HT1080 (cell line): ENCODE results near the gene MYO16. TPM values are rescaled to one million over a fixed set of nuclear protein-coding genes. Genes with fewer than 3 reads are reported as not detected.

Source experiments
- DNase-seq: peaks from one replicate; pipeline ENCODE4 v3.0.0-alpha.2; 2015; ENCODE audit warnings: low read depth
- total RNA-seq: library from RNA; depleted of rRNA; stranded (reverse); fragments of >200 nt; shearing (Covaris generic); gene quantifications from 2 replicates; pipeline ENCODE4 v1.2.3, GENCODE V29; 2014

The MYO16 gene
- total RNA-seq, 1 experiment from 2014 or later = not detected

DNA sequence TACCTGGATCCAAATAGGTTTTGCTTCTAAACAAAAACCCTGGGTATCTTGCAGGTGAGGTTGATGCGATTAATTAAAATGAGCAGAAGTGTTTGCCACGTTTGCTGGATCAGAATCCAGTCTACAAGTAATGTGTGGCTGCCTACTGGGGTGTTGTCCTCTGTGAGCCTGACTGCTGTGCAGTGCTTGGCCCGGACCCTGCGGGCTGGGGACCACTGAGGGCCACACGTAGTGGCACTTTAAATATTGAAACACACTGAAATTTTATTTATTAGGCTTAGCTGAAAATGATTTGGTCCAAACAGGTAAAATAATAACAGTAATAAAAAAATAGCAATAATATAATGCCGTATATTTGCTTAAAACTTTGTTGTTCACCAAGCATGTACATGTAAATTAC lies 338.0 kb downstream of the MYO16 start:
- no peak for DNase-seq

- peak; percentile 52 for DNase-seq
Observed at GRCh38 chr13:108968566-108968965, 339.2 kb downstream of the MYO16 start.

DNA sequence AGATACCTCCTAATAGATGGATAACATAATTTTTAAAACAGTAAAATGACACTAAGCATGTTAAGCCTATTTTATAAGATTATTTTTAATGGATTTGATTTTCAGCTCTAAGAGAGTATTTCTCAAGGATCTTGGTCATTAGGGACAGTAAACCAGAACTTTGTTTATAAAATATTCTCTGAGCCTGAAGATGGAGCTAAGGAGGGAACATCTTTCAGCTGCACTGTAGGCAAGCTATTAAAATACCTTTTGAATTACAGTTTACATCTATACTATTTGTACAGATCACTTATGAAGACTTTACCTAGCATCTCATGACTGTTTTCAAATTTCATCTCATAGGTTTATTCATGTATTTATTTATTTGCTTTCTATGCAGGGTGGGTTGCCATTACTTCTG lies 345.3 kb downstream of the MYO16 start:
- DNase-seq = no peak

DNA sequence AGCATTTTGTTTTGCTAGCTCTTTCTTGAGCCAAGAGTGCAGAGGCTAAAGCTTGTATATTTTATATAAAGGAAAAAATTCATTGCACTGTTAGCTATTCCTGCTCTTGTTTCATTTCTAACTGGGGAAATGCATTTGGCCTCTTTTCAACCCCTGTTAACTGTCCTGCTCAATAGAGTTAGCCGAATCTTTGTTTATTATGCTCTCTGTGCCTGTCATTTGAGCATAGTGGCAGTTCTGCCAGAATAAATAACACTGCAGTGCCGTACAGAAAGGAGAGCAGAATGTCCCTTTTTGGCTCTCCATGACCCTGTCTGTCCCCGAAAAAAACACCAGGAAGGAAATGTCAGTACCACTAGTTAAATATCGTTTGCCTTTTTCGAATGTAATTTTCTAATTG lies 350.8 kb downstream of the MYO16 start:
- no peak for DNase-seq

- DNase-seq = no peak
Observed at GRCh38 chr13:108981407-108981806, 352.0 kb downstream of the MYO16 start.

DNA sequence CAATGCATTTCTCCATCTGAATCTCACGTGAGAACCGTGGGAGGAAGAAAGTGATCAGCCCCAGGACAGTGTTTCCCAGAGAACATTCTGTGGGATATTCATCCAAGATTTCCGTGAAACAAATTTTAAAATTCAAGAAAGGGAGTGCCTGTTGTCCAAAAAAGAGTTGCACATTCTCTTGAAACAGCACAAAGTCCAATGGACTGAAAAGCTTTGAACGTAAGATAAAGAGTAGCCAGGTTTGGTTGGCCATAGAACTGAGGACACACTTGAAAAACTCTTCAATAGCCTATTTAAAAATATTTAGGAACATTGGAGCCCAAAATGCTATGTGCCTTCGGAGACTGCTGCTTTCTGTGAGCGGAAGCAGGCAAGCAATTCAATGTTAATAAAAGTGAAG lies 353.9 kb downstream of the MYO16 start:
- no peak for DNase-seq

DNA sequence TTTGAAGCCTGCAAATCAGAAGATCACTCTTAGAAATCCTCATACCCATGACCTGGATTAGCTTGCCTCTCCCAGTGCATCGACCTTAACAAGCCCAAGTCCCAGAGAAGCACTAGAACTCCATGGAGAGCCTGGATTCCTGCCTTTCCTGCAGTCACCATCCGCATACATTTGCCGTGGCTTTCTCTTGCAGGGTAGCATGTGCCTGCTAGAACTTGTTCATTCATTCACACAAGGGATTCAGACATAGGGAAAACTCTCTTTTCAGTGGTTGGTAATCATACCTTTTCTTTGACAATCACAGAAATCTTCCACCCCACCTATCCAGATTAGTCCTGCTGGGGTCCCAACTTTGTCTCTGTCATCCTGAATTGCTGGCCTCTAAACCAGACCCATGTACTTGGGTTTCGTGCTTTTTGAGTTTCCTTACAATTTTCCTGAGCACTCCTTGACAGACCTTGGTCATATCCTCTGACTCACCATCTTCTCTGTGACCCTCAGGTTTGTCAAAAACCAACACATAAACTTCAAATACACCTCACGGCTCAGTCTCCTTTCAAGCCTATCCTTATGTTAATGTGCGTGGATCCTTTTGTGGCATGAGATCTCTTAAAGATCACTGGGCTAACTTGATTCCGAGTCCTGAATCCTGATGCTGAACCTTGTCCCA lies 355.0 kb downstream of the MYO16 start:
- DNase-seq = peak; percentile 66

GRCh38 chr13:108985166-108985565 lies 355.8 kb downstream of the MYO16 start:
- DNase-seq = peak; percentile 33

GRCh38 chr13:108987517-108987916 lies 358.1 kb downstream of the MYO16 start:
- DNase-seq = no peak

- DNase-seq = no peak
Observed at GRCh38 chr13:108987944-108988343, 358.5 kb downstream of the MYO16 start.

DNA sequence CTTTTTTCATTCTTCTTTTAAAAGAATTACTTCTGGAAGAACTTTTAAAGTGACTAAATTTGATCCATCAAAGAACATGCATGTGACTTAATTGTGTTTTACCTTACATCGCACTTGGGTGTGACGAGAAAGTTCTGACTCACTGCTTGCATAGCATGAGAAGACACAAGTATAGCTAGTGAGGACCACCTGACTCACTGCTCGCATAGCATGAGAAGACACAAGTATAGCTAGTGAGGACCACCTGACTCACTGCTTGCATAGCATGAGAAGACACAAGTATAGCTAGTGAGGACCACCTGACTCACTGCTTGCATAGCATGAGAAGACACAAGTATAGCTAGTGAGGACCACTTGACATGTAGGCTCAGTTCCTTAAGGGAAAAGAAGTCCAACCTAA lies 362.0 kb downstream of the MYO16 start:
- peak; percentile 60 for DNase-seq

GRCh38 chr13:108993346-108993745 lies 363.9 kb downstream of the MYO16 start:
- DNase-seq = no peak

DNA sequence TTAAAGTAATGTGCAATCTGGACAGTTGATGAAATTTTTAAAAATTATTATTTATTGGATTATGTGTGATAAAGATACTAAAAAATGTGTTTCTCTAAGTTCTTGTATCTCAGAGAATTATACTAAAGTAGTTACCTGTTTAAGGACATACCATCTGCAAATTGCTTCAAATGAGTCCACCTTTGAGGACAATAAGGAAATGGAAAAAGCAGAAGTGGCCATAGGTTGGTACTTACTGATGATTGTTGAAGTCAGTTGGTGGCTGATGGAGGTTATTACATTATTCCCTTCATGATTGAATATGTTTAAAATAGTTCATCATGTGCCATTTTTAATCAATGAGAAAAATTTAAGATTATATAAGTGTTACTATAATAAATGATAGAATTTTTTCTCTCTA lies 367.0 kb downstream of the MYO16 start:
- no peak for DNase-seq

- no peak for DNase-seq
Observed at GRCh38 chr13:109000207-109000606, 370.8 kb downstream of the MYO16 start.

DNA sequence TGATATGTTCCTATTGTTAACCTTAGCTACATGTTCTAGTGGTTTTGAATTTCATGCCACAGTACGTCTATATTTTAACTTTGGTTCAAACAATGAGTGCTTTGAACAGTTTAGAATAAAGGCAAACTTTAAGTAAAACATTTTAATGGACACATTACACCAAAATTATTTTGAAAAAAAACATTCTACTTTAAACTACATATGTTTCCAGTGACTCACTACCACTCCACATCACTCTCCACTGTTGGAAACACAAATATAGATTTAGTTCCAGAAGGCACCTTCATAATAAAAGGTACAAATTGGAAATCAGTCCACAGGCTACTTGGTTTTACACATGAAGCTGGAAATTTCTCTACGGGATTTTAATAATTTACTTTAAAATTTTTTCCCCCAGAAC lies 373.5 kb downstream of the MYO16 start:
- no peak for DNase-seq

DNA sequence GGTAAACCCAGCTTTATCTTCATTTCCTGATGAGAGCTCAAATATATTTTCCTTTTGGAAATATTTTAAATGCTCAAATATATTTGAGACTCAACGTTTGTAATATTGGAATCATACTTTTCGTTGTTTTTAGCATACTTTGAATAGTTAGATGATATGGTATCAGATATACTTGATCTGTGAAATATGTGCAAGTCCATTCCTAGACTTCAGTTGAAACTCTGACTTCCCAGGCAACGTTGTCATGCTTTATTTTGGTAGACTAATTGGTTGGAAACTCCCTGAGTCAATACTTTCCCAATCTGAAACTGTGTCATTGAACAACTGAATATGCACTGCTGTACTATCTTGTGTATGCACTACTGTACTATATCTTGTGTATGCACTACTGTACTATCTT lies 378.5 kb downstream of the MYO16 start:
- DNase-seq = no peak

- no peak for DNase-seq
Observed at GRCh38 chr13:109009756-109010155, 380.3 kb downstream of the MYO16 start.

DNA sequence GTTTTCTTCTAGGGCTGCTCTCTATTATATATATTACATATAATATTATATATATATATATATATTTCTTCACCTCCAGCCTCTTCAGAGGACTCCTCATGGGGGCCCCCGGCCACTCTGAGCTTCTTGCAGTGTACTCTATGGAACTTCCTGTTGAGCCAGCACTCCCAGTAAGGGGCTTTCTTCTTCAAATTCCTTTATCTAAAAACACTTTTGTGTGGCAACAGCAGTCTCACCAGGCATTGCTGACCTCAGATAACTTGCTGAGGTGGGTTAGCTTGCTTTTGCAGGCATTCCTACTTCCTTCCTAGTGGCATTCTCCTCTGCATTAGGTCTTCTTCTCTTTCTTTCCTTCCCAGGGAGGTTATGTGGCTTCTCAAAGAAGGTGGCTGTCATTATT lies 381.5 kb downstream of the MYO16 start:
- no peak for DNase-seq

DNA sequence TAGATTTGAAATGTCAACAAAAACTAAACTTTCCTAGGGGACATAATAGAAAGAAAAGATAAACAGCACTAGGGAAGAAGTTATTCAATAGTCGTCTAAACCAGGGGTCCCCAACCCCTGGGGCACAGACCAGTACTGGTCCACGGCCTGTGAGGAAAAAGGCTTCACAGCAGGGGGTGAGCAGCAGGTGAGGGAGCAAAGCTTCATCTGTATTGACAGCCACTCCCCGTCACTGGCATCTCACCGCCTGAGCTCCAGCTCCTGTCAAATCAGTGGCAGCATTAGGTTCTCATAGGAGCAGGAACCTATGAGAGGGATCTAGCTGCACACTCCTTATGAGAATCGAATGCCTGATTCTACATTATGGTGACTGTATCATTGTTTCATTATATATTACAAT lies 382.7 kb downstream of the MYO16 start:
- DNase-seq = no peak

DNA sequence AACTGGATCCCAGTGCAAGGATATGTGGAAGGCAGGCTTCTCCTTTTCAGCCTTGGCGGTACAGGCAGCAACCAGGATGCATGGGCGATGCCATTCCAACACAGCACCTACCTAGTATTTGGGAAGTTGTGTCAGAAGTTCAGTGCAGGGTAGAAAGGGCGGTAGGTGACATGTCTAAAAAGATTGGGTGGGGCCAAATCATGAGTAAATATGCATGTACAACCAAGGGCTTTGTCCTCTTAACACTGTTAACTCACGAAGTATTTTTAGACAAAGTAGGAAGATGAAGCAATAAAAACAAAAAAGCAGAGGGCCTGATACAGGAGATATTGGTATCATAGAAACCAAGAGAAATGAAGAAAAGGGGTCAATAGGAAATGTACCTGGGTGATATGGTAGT lies 392.1 kb downstream of the MYO16 start:
- no peak for DNase-seq

GRCh38 chr13:109024611-109025010 lies 395.2 kb downstream of the MYO16 start:
- DNase-seq = no peak

GRCh38 chr13:109026266-109026665 lies 396.9 kb downstream of the MYO16 start:
- DNase-seq = no peak

DNA sequence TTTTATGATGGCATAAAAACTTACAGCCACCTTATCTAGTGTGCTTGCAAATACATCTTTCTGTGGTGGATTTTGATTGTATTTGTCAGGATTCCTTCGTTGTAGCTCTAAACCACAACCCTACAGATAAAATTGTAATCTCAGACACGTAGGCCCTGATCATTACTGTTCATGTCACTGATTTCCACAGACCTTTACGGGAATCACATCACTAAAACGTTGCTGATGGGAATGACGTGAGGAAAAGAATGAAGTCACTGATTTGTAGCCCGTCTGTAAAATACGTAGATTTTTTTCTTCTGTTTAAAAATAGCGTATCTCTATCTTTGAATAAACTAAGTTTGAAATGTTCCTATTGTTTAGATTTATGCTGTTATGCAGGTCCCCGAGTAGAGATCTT lies 399.2 kb downstream of the MYO16 start:
- DNase-seq = no peak

- no peak for DNase-seq
Observed at GRCh38 chr13:109033090-109033489, 403.7 kb downstream of the MYO16 start.
